Pons (tissue), 1 donor: ENCODE results near the gene MUCL3.
"Not testable (repeated sequence)": the region's sequence is repeated elsewhere in the genome, so short reads cannot be mapped to it uniquely, and the experiment has no call there.

ENCODE experiments used
- DNase-seq: peaks from one replicate; pipeline ENCODE4 v3.0.0-alpha.2; 2016; ENCODE audit warnings: low spot score

MUCL3 gene

GRCh38 chr6:30979690-30980089, 38.9 kb downstream of the MUCL3 start:
- DNase-seq = no peak

GRCh38 chr6:30981942-30982772, 41.4 kb downstream of the MUCL3 start:
- no peak for DNase-seq

GRCh38 chr6:30983439-30983838, 42.7 kb downstream of the MUCL3 start, which contains the start of gene MUC21:
Gene MUC21 (plus strand): TSS chr6:30983718. CDS start chr6:30983959, 241 bp downstream.
- no peak for DNase-seq

DNA sequence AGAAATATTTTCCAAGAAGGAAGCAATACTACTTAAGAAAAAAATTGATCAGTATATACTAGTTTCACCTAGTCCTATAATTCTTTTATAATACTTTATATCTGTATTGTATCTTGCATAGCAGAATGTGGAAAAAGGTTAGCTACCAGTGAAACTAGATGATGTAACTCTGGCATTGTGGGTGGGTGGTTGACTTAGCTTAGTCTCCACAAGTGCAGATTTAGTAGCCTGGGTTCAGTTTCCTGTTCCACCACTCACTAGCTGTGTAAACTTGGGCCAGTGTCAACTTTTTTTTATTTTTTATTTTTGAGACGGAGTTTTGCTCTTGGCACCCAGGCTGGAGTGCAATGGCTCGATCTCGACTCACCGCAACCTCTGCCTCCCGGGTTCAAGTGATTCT, 44.7 kb downstream of the MUCL3 start:
- no peak for DNase-seq

DNA sequence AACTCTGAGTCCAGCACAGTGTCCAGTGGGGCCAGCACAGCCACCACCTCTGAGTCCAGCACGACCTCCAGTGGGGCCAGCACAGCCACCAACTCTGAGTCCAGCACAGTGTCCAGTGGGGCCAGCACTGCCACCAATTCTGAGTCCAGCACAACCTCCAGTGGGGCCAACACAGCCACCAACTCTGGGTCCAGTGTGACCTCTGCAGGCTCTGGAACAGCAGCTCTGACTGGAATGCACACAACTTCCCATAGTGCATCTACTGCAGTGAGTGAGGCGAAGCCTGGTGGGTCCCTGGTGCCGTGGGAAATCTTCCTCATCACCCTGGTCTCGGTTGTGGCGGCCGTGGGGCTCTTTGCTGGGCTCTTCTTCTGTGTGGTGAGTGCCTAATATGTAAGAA, 46.5 kb downstream of the MUCL3 start:
- DNase-seq = no peak

- no peak for DNase-seq
These were observed 47.5 kb downstream of the MUCL3 start for GRCh38 chr6:30988209-30988825.

DNA sequence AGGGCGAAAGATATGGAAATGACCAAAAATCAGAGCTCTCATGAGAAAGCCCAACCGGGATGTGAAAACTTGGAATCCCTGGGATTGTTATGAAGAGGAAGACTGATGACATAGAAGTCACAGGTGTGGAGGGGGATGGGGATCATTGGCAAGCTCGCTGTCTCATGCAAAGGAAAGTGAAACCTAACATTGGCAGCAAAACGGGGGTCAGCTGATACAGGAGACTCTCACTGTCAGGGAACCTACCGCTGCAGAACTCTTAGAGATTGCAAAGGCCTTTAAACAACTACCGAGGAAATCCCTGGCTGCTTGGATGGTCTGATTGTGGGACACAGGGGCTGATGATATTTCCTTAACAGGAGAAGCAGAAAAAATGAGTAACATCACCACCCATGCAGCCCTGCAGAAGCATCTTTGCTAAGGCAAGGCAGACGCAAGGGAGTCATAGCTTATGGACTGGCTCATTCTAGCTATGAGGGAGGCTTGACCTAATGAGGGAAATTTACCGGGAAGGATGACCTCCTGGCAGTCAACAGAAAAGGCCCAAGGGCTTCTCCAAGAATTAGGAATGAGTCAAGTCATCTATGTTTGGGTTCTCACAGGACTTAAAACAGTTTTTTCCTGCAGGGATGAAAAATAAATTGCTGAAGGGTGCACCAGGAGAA, 49.8 kb downstream of the MUCL3 start:
- DNase-seq = peak; percentile 32

GRCh38 chr6:30991891-30992290, 51.1 kb downstream of the MUCL3 start:
- DNase-seq = no peak

GRCh38 chr6:30997301-30997700, 56.5 kb downstream of the MUCL3 start:
- no peak for DNase-seq

- DNase-seq = no peak
These were observed 58.0 kb downstream of the MUCL3 start for GRCh38 chr6:30998785-30999184.

- not testable (repeated sequence) for DNase-seq
These were observed 59.5 kb downstream of the MUCL3 start for GRCh38 chr6:31000067-31000860.

DNA sequence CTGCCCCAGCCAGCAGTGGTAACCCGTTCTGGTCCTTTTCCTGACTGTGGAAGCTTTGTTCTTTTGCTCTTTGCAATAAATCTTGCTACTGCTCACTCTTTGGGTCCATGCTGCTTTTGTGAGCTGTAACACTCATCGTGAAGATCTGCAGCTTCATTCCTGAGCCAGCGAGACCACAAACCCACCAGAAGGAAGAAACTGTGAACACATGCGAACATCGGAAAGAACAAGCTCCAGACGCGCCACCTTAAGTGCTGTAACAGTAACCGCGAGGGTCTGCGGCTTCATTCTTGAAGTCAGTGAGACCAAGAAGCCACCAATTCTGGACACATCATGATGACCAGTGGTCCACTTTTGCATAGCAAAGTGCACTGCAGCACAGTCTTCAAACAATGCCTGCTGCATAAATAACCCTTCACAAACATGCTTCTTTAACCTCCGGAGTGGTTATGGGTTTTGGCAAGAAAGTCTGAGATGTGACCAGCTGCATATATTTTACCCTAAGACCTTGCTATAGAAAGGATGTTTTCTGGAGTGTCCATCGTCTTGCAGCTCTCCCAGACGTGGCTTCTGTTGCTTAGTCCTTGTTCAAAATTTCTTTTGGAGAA, 60.6 kb downstream of the MUCL3 start:
- DNase-seq = no peak

DNA sequence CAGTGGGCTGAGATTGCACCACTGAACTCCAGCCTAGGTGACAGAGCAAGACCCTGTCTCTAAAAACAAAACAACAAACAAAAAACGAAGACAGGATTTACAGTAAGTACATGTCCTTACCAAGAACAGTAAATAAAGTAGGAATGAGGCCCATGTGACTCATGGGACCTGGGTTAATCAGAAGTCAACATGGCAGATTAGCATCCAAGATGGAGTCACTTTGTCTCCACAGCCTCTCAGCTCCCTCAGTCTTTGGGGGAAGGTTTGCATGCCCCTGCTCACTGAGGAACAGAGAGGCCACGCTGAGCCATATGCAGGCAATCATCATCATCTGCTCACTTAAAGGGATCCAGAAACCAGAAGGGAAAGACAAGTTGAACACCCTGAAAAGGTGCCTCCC, 61.7 kb downstream of the MUCL3 start:
- DNase-seq = no peak
